Ovary (tissue), 3 donors: ENCODE data around the gene ITPK1.

Experiments used
- CTCF ChIP-seq, 3 donors: fragments of 450-650 bp in 2 of 3; fragments of 200-600 bp in 1 of 3; IDR thresholded peaks; one replicate each; pipeline versions ENCODE4 v1.5.1 to v1.8.0; 2016 to 2022; ENCODE audit warnings: antibody characterized with exemption in 3 of 3, mild to moderate bottlenecking in 1 of 3
- POLR2A ChIP-seq: fragments of 450-650 bp; IDR thresholded peaks from one replicate; pipeline ENCODE4 v1.6.1; 2017; ENCODE audit warnings: antibody characterized with exemption, mild to moderate bottlenecking, moderate library complexity
- donor health status: DM: no; HTN: no; CAD: no.

- no peak for TF ChIP-seq CTCF (IDR thresholded peaks at IDR 0.05)
- TF ChIP-seq POLR2A, result no peak
These were observed 90.7 kb downstream of the ITPK1 start for GRCh38 chr14:93025055-93025454.
